ENCODE data around the gene ZNF460.

GRCh38 chr19:57276430-57276829 lies 3.9 kb upstream of the ZNF460 start:
- TF ChIP-seq CTCF (conservative IDR thresholded peaks at IDR 0.05; ENCODE audit: low read depth, low read length) (no peak), EZH2 (IDR thresholded peaks at IDR 0.05; ENCODE audit: low read length, unreplicated experiment) (no peak), EZH2phosphoT487 (IDR thresholded peaks at IDR 0.05; ENCODE audit: borderline replicate concordance, low read length) (no peak)

All from PC-3 (cell line).